Suprapubic skin (tissue), 3 donors: ENCODE results near the gene MAT1A.
"Not testable (repeated sequence)": the region's sequence is repeated elsewhere in the genome, so short reads cannot be mapped to it uniquely, and the experiment has no call there.

Experiments
- EP300 ChIP-seq: sonication (generic); formaldehyde crosslinking; IDR thresholded peaks from one replicate; pipeline ENCODE4 v1.6.1; 2017; ENCODE audit warnings: antibody characterized with exemption
- POLR2A ChIP-seq, 2 donors: fragments of 450-650 bp; IDR thresholded peaks; one replicate each; pipeline ENCODE4 v1.6.1; 2017; ENCODE audit warnings: antibody characterized with exemption in 2 of 2, mild to moderate bottlenecking in 2 of 2, moderate library complexity in 2 of 2
- TF ChIP-seq, protein P1 (sequence below), 2 donors: fragments of 200-600 bp in 1 of 2; fragments of 450-650 bp in 1 of 2; sonication (generic) in 1 of 2; IDR thresholded peaks; one replicate each; pipeline ENCODE4 v1.5.1; 2016 to 2019; ENCODE audit warnings: antibody characterized with exemption in 2 of 2, mild to moderate bottlenecking in 1 of 2, moderate library complexity in 1 of 2

DNA sequence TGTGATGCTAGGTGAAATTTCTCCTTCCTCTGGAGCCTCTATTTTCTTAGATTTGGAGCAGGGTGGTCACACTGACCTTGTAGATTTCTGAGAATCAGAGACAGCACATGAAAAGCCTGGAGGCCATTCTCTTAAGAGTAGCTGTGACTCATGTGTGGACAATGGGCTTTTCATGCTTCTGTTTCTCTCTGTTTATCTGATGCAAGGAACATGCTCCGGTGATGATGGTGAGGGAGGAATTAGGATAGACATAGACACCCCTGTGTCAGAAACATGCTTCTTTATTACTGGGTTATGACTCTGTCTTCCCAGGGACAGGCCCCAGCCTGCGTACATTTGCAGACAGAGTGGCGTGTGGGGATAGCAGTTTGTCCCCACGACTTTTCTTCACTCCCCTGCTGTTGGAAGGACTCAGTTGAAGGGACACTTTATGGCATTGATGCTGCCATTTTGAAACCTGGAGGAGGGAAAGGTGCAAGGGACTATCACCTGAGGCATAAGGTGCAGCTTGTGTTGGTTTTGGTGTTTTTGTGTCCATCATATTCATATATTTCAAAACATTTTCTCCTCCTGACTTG lies 37.7 kb downstream of the MAT1A start:
- TF ChIP-seq, protein P1, sequence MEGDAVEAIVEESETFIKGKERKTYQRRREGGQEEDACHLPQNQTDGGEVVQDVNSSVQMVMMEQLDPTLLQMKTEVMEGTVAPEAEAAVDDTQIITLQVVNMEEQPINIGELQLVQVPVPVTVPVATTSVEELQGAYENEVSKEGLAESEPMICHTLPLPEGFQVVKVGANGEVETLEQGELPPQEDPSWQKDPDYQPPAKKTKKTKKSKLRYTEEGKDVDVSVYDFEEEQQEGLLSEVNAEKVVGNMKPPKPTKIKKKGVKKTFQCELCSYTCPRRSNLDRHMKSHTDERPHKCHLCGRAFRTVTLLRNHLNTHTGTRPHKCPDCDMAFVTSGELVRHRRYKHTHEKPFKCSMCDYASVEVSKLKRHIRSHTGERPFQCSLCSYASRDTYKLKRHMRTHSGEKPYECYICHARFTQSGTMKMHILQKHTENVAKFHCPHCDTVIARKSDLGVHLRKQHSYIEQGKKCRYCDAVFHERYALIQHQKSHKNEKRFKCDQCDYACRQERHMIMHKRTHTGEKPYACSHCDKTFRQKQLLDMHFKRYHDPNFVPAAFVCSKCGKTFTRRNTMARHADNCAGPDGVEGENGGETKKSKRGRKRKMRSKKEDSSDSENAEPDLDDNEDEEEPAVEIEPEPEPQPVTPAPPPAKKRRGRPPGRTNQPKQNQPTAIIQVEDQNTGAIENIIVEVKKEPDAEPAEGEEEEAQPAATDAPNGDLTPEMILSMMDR (IDR thresholded peaks at IDR 0.05), result not testable (repeated sequence)
- TF ChIP-seq POLR2A (IDR thresholded peaks at IDR 0.05); EP300: not testable (repeated sequence)
